NB4 (cell line): ENCODE measurements around the gene DCAF6.

ENCODE experiments used
- CTCF ChIP-seq: IDR thresholded peaks from one replicate; pipeline ENCODE4 v1.5.1; 2012; ENCODE audit warnings: low read depth, low read length
- MYC ChIP-seq: IDR thresholded peaks from 2 replicates; pipeline ENCODE4 v1.6.1; 2011; ENCODE audit warnings: low read depth, low read length
- POLR2A ChIP-seq: IDR thresholded peaks from 2 replicates; pipeline ENCODE4 v1.6.1; 2011; ENCODE audit warnings: mild to moderate bottlenecking; ENCODE audit not compliant: insufficient read length; ENCODE audit errors: extremely low read depth
- TF ChIP-seq, protein P1 (sequence below): IDR thresholded peaks from 2 replicates; pipeline ENCODE4 v1.6.1; 2011; ENCODE audit warnings: low read depth, low read length

DNA sequence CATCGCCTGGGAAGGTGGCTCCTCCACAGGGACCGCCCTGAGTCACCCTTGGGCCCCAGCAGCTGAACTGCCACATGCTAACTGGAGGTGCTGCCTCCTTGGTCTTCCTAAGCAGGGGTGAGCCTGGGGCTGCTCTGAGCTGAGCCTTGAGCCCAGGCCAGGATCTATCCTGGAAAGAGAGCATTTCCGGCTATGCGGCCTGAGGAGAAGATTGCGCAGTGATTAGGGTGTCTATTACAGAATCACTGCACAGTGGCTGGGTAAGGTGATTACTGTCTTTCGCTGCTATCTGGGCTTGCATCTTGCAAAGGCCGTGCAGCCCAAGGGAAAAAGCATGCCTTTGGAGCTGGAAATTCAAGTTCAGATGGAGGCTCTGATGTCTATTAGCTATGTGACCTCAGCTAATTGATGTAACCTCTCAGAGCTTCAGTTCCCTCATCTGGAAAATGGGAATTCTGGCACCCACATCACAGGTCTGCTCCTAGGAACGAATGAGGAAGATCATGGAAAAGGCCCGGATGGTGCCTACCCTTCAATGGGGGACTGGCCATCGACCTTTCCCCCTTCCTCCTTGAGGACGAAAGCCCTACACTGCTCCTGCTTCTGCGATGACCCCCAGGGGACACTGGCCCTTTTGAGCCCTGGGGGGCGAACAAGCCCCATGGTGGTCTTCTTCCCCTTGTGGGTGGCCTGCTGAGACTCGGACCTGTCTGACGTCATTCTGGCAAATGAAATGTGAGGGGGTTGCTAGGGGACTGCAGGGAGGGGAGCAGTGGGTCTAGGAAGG, 162.2 kb downstream of the DCAF6 start:
- TF ChIP-seq CTCF (no peak), POLR2A (no peak), MYC (no peak)
- TF ChIP-seq, protein P1, sequence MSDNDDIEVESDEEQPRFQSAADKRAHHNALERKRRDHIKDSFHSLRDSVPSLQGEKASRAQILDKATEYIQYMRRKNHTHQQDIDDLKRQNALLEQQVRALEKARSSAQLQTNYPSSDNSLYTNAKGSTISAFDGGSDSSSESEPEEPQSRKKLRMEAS = no peak
